Activated CD4-positive, alpha-beta memory T cell treated with anti-CD3 and anti-CD28 coated beads for 36 hours (primary cell): ENCODE data around the gene SERPINA4. TPM values are rescaled to one million over a fixed set of nuclear protein-coding genes. Genes with fewer than 3 reads are reported as not detected.
"Not testable (repeated sequence)": the region's sequence is repeated elsewhere in the genome, so short reads cannot be mapped to it uniquely, and the experiment has no call there.

Experiments used
- CTCF ChIA-PET: fragments of 350-600 bp; sonication (Branson Sonifier 250); formaldehyde crosslinking; loops from one replicate; lab custom pipeline; 2021; ENCODE audit warnings: antibody characterized with exemption, inconsistent platforms; lab: Charles Lee
- POLR2A ChIA-PET: fragments of 350-600 bp; sonication (Branson Sonifier 250); formaldehyde crosslinking; loops from one replicate; lab custom pipeline; 2021; ENCODE audit warnings: antibody characterized with exemption; lab: Charles Lee
- DNase-seq: peaks from one replicate; pipeline ENCODE4 v3.0.0-alpha.2; 2020
- H3K27ac Mint-ChIP-seq: one replicate; pipeline ENCODE4 v1.8.0; 2021; ENCODE audit warnings: mixed read lengths
- H3K27me3 Mint-ChIP-seq: one replicate; pipeline ENCODE4 v1.8.0; 2021; ENCODE audit warnings: mixed read lengths
- H3K36me3 Mint-ChIP-seq: one replicate; pipeline ENCODE4 v1.8.0; 2021; ENCODE audit warnings: mixed read lengths
- H3K4me1 Mint-ChIP-seq: one replicate; pipeline ENCODE4 v1.8.0; 2021; ENCODE audit warnings: low read depth, mixed read lengths
- H3K4me3 Mint-ChIP-seq: one replicate; pipeline ENCODE4 v1.8.0; 2021; ENCODE audit warnings: mild to moderate bottlenecking, mixed read lengths
- H3K9me3 Mint-ChIP-seq: one replicate; pipeline ENCODE4 v1.8.0; 2021; ENCODE audit warnings: mixed read lengths
- intact Hi-C: fragments of 100-400 bp; cut with micrococcal nuclease; formaldehyde crosslinking; loops from one replicate; pipeline ENCODE4 v1.15.1; 2023
- total RNA-seq, 2 experiments: library from RNA; stranded (reverse); gene quantifications; one replicate each; pipeline ENCODE4 v1.2.3, GENCODE V29; 2021

The SERPINA4 gene
- total RNA-seq, 2 experiments from 2014 or later: not detected

GRCh38 chr14:94600148-94600545 lies 38.9 kb downstream of the SERPINA4 start:
- H3K4me3 Mint-ChIP-seq: no peak overlapping the region
- H3K4me1 Mint-ChIP-seq: no peaks in the 10 kb centered on the region
- intact Hi-C loops: no loop called here
- ChIA-PET CTCF (no interaction called here), POLR2A (no interaction called here)
- no peak overlapping the region for H3K27ac Mint-ChIP-seq
- H3K27me3 Mint-ChIP-seq: no peaks in the 10 kb centered on the region
- no peaks in the 10 kb centered on the region for H3K36me3 Mint-ChIP-seq
- no peak for DNase-seq
- H3K9me3 Mint-ChIP-seq: no peaks in the 10 kb centered on the region

- H3K27me3 Mint-ChIP-seq: no peaks in the 10 kb centered on the region
- DNase-seq: no peak
- ChIA-PET CTCF (no interaction called here), POLR2A (no interaction called here)
- no peaks in the 10 kb centered on the region for H3K36me3 Mint-ChIP-seq
- no peaks in the 10 kb centered on the region for H3K9me3 Mint-ChIP-seq
- no peak overlapping the region for H3K27ac Mint-ChIP-seq
- H3K4me1 Mint-ChIP-seq: no peaks in the 10 kb centered on the region
- intact Hi-C loops: no loop called here
- H3K4me3 Mint-ChIP-seq: no peak overlapping the region
Observed at GRCh38 chr14:94601884-94602391, 40.7 kb downstream of the SERPINA4 start.

- H3K9me3 Mint-ChIP-seq: no peaks in the 10 kb centered on the region
- H3K4me3 Mint-ChIP-seq: no peak overlapping the region
- intact Hi-C loops: no loop called here
- CTCF ChIA-PET: no interaction called here
- no peak overlapping the region for H3K27ac Mint-ChIP-seq
- no peaks in the 10 kb centered on the region for H3K36me3 Mint-ChIP-seq
- no peaks in the 10 kb centered on the region for H3K4me1 Mint-ChIP-seq
- no peak for DNase-seq
- H3K27me3 Mint-ChIP-seq: no peaks in the 10 kb centered on the region
- POLR2A ChIA-PET: no interaction called here
Observed at GRCh38 chr14:94602722-94603121, 41.5 kb downstream of the SERPINA4 start.

GRCh38 chr14:94605361-94605760 lies 44.1 kb downstream of the SERPINA4 start:
- POLR2A ChIA-PET: no interaction called here
- H3K4me3 Mint-ChIP-seq: no peak overlapping the region
- no peak overlapping the region for H3K27ac Mint-ChIP-seq
- no peaks in the 10 kb centered on the region for H3K27me3 Mint-ChIP-seq
- DNase-seq: no peak
- H3K9me3 Mint-ChIP-seq: peaks cover 5% of the 10 kb centered on the region
- H3K4me1 Mint-ChIP-seq: no peaks in the 10 kb centered on the region
- CTCF ChIA-PET: no interaction called here
- H3K36me3 Mint-ChIP-seq: no peaks in the 10 kb centered on the region
- intact Hi-C loops: no loop called here

- H3K27ac Mint-ChIP-seq, POLR2A ChIA-PET, intact Hi-C loops, H3K36me3 Mint-ChIP-seq, CTCF ChIA-PET, H3K9me3 Mint-ChIP-seq, H3K4me1 Mint-ChIP-seq, DNase-seq, H3K4me3 Mint-ChIP-seq, H3K27me3 Mint-ChIP-seq: not testable (repeated sequence)
Observed at GRCh38 chr14:94608966-94609365, 47.7 kb downstream of the SERPINA4 start.

DNA sequence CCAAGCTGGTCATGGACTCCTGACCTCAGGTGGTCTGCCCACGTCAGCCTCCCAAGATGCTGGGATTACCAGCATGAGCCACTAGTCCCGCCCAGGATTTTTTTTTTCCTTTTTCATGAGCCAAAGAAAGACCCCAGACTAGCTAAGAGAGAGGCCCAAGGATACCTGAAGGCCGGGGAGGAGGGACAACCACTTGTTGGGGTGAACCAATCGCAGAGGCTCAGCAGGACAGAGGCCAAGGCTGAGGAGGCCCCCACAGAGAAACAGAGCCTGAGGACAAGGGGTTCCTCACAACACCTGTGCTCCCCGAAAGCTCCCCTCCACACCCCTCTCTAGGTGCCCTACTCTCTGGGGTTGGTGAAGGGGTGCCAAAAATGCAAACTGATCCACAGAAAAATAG lies 49.9 kb downstream of the SERPINA4 start:
- peaks cover 5% of the 10 kb centered on the region for H3K9me3 Mint-ChIP-seq
- no peaks in the 10 kb centered on the region for H3K27me3 Mint-ChIP-seq
- H3K4me1 Mint-ChIP-seq: no peaks in the 10 kb centered on the region
- no peak overlapping the region for H3K4me3 Mint-ChIP-seq
- intact Hi-C loops: no loop called here
- no peak for DNase-seq
- CTCF ChIA-PET: no interaction called here
- no peak overlapping the region for H3K27ac Mint-ChIP-seq
- H3K36me3 Mint-ChIP-seq: no peaks in the 10 kb centered on the region
- POLR2A ChIA-PET: no interaction called here

DNA sequence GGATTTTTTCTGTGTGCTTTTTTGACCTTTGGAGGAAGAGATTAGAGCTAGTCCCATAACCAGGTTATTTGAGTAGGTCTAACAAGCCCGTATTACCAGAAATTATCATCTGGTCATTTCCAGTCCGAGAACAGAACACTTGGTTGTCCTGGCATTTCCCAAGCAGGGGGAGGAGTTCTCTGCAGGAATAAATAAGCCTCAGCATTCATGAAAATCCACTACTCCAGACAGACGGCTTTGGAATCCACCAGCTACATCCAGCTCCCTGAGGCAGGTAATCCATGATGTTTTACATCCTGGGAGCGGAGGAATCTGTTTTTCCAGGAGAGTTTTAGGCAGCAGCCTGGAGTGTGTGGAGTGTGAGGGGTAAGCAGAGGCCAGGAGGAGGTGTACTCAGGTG lies 50.9 kb downstream of the SERPINA4 start, which contains the start of gene SERPINA3:
Gene SERPINA3, plus strand, starts transcription at position 218 of the 400 bp plus-strand sequence. CDS start 2,051 bp downstream, outside the sequence.
- POLR2A ChIA-PET: no interaction called here
- no peaks in the 10 kb centered on the region for H3K4me1 Mint-ChIP-seq
- no peak for DNase-seq
- intact Hi-C loops: no loop called here
- H3K36me3 Mint-ChIP-seq: no peaks in the 10 kb centered on the region
- peaks cover 7% of the 10 kb centered on the region for H3K9me3 Mint-ChIP-seq
- no peaks in the 10 kb centered on the region for H3K27me3 Mint-ChIP-seq
- H3K4me3 Mint-ChIP-seq: no peak within 1 kb of the TSS
- H3K27ac Mint-ChIP-seq: no peak within 1 kb of the TSS
- CTCF ChIA-PET: no interaction called here

DNA sequence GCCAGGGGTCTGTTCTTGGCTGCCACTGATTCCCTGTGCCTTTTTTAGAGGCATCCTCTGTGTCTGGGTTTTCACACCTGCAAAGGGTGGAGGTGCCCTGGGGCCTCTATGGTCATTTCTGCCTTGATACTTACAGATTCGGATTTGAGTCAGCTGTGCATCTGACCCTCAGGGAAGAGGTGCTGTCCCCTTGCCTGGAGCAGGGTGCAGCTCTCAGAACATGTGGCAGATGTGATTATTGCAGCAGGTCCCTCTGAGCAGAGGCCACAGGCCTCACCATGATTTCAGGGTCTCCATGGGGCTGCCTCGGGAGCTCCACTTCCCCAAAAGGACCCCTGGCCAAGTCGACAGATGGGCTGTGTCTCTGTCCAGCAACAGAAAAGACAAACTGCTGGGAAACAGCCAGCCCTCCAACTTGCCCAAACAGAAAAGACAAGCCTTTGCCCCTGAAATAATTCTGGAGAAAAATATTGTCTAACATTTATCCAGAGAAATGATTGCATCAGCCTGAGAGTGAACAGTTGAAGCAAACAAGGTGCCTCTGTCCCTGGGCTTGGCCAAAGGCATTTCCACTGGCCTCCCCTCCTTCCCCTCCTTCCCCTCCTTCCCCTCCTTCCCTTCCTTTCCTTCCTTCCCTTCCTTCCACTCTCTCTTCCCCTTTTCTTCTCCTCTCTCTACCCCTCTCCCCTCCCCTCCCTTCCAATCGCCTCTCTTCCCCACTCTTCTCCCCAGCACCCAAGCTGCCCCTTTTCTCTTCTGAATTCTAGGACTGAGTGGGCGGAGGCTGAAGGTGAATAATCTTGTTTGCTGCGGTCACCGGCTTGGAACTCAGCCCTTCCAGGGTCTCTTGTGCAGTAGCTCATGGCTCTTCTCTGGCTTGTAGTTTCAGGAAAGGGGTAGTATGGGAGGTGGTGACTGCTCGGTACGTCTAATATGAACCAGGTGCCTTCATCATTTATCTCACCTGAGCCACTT lies 51.6 kb downstream of the SERPINA4 start:
- Mint-ChIP-seq H3K9me3 (peaks cover 14% of the 10 kb centered on the region), H3K36me3 (no peaks in the 10 kb centered on the region), H3K27me3 (no peaks in the 10 kb centered on the region), H3K27ac (no peak overlapping the region), H3K4me1 (no peaks in the 10 kb centered on the region), H3K4me3 (no peak overlapping the region)
- DNase-seq: no peak
- CTCF ChIA-PET: no interaction called here
- intact Hi-C loops: no loop called here
- POLR2A ChIA-PET: no interaction called here

- H3K4me3 Mint-ChIP-seq: no peak overlapping the region
- H3K27ac Mint-ChIP-seq: no peak overlapping the region
- no peaks in the 10 kb centered on the region for H3K36me3 Mint-ChIP-seq
- no peaks in the 10 kb centered on the region for H3K4me1 Mint-ChIP-seq
- POLR2A ChIA-PET: no interaction called here
- peaks cover 22% of the 10 kb centered on the region for H3K9me3 Mint-ChIP-seq
- intact Hi-C loops: no loop called here
- no peak for DNase-seq
- CTCF ChIA-PET: no interaction called here
- no peaks in the 10 kb centered on the region for H3K27me3 Mint-ChIP-seq
Observed at GRCh38 chr14:94613720-94614644, 52.7 kb downstream of the SERPINA4 start.

- Mint-ChIP-seq H3K27me3 (no peaks in the 10 kb centered on the region), H3K4me1 (no peaks in the 10 kb centered on the region), H3K4me3 (no peak overlapping the region), H3K9me3 (peaks cover 22% of the 10 kb centered on the region), H3K27ac (no peak overlapping the region), H3K36me3 (no peaks in the 10 kb centered on the region)
- POLR2A ChIA-PET: no interaction called here
- no peak for DNase-seq
- CTCF ChIA-PET: no interaction called here
- intact Hi-C loops: no loop called here
Observed at GRCh38 chr14:94614802-94615201, 53.6 kb downstream of the SERPINA4 start.

GRCh38 chr14:94615254-94615653 lies 54.0 kb downstream of the SERPINA4 start:
- H3K27ac Mint-ChIP-seq: no peak overlapping the region
- intact Hi-C loops: no loop called here
- no peak overlapping the region for H3K4me3 Mint-ChIP-seq
- no peaks in the 10 kb centered on the region for H3K27me3 Mint-ChIP-seq
- POLR2A ChIA-PET: no interaction called here
- H3K4me1 Mint-ChIP-seq: no peaks in the 10 kb centered on the region
- H3K36me3 Mint-ChIP-seq: no peaks in the 10 kb centered on the region
- DNase-seq: no peak
- CTCF ChIA-PET: no interaction called here
- H3K9me3 Mint-ChIP-seq: peaks cover 22% of the 10 kb centered on the region
